ENCODE measurements around the gene IL3.

DNA sequence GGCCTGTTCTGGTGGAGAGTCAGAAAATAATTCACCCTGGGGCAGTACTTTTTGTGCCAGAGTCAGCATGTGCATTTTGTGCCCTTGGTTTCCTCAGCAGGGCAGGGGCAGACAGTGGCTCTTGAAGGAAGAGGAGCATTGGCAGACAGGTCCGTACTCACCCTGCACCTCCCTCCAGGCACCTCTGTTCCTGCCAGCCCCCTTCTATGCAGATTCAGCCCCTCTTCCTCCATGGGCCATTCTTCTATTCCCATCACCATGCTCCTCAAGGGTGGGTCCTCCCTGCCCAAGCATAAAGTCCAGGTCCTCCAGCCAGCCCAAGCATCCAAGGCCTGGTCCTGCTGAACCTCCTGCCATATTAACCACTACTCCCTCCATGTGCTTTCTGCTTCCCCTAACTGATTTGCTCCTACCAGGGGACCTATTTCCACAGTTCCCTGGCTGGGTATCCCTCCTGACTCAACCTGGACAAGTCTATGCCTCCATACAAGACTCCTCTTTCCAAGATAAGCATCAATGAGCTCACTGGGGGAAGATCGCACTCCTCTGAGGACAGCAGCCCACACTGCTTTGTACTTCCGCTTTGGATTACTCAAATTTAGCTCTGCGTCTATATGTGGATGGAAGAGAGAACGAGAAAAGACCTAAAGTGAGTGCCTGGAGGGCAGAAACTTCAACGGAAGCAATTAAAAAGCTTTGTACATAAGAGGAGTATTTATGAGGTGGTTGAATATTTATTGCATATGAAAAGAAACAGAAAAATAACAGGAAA is 39.7 kb upstream of the IL3 start:
- TF ChIP-seq EZH2phosphoT487 (IDR thresholded peaks at IDR 0.05), result no peak
- no peak for TF ChIP-seq EZH2 (IDR thresholded peaks at IDR 0.05)
- TF ChIP-seq CTCF (IDR thresholded peaks at IDR 0.05), result no peak
